HEK293 (cell line): ENCODE data around the gene CELF6.

Source experiments
- CTCF ChIA-PET: fragments of 350-600 bp; formaldehyde crosslinking; extraction: SDS; loops from one replicate; lab custom pipeline; 2021; ENCODE audit warnings: antibody characterized with exemption; lab: Yijun Ruan, JAX
- POLR2A ChIA-PET: fragments of 300-600 bp; formaldehyde crosslinking; extraction: SDS; loops from one replicate; lab custom pipeline; 2020; ENCODE audit warnings: antibody characterized with exemption, inconsistent platforms; lab: Yijun Ruan, JAX
- H3K27ac ChIP-seq: fragments of 200-500 bp; sonication (Bioruptor generic); 2 replicates; pipeline ENCODE4 v1.5.1; 2014; ENCODE audit warnings: low read depth, low read length, control low read depth, inconsistent platforms; ENCODE audit errors: extremely low read depth
- H3K36me3 ChIP-seq, 2 experiments: fragments of 200-500 bp in 1 of 2; sonication (Bioruptor generic) in 1 of 2; 1 replicate in 1 of 2; 2 replicates in 1 of 2; pipeline ENCODE4 v1.5.1; 2014 to 2017; ENCODE audit warnings: inconsistent platforms in 2 of 2, low read length in 2 of 2; ENCODE audit not compliant: control insufficient read depth in 2 of 2, insufficient read depth in 1 of 2
- H3K4me1 ChIP-seq: fragments of 200-500 bp; sonication (Bioruptor generic); 2 replicates; pipeline ENCODE4 v1.5.1; 2014; ENCODE audit warnings: mild to moderate bottlenecking, low read length, inconsistent platforms; ENCODE audit not compliant: control insufficient read depth, insufficient read depth
- H3K4me3 ChIP-seq: 2 replicates; pipeline ENCODE4 v1.5.1; 2011; ENCODE audit warnings: low read depth, mild to moderate bottlenecking, control low read depth, low read length, moderate library complexity
- H3K9me3 ChIP-seq: fragments of 200-500 bp; sonication (Bioruptor generic); 2 replicates; pipeline ENCODE4 v1.5.1; 2014; ENCODE audit warnings: low read depth, low read length, inconsistent platforms; ENCODE audit not compliant: control insufficient read depth, insufficient read depth
- KLF16 ChIP-seq: fragments of 450-650 bp; formaldehyde crosslinking; IDR thresholded peaks from 2 replicates; pipeline ENCODE4 v1.5.1; 2017; ENCODE audit warnings: missing biosample characterization, missing genetic modification characterization
- KLF9 ChIP-seq: fragments of 450-650 bp; formaldehyde crosslinking; IDR thresholded peaks from 2 replicates; pipeline ENCODE4 v1.5.1; 2016; ENCODE audit warnings: missing biosample characterization, missing genetic modification characterization, low read depth
- MYNN ChIP-seq: fragments of 450-650 bp; formaldehyde crosslinking; IDR thresholded peaks from 2 replicates; pipeline ENCODE4 v1.5.1; 2016; ENCODE audit warnings: missing biosample characterization, missing genetic modification characterization, borderline replicate concordance
- OVOL3 ChIP-seq: fragments of 450-650 bp; formaldehyde crosslinking; IDR thresholded peaks from 2 replicates; pipeline ENCODE4 v1.5.1; 2016; ENCODE audit warnings: missing biosample characterization, missing genetic modification characterization
- REST ChIP-seq: fragments of 450-650 bp; formaldehyde crosslinking; IDR thresholded peaks from 2 replicates; pipeline ENCODE4 v1.5.1; 2016; ENCODE audit warnings: missing biosample characterization, missing genetic modification characterization
- TSHZ1 ChIP-seq: fragments of 450-650 bp; formaldehyde crosslinking; IDR thresholded peaks from 2 replicates; pipeline ENCODE4 v1.5.1; 2016; ENCODE audit warnings: missing biosample characterization, missing genetic modification characterization, borderline replicate concordance
- ZBTB17 ChIP-seq: fragments of 450-650 bp; formaldehyde crosslinking; IDR thresholded peaks from 2 replicates; pipeline ENCODE4 v1.5.1; 2016; ENCODE audit warnings: missing biosample characterization, missing genetic modification characterization
- ZNF112 ChIP-seq: fragments of 450-650 bp; formaldehyde crosslinking; IDR thresholded peaks from 2 replicates; pipeline ENCODE4 v1.5.0; 2017; ENCODE audit warnings: missing biosample characterization, missing genetic modification characterization
- ZNF23 ChIP-seq: fragments of 450-650 bp; formaldehyde crosslinking; IDR thresholded peaks from 2 replicates; pipeline ENCODE4 v1.5.1; 2016; ENCODE audit warnings: missing biosample characterization, missing genetic modification characterization, borderline replicate concordance
- ZNF239 ChIP-seq: fragments of 450-650 bp; formaldehyde crosslinking; IDR thresholded peaks from 2 replicates; pipeline ENCODE4 v1.5.1; 2016; ENCODE audit warnings: missing biosample characterization, missing genetic modification characterization
- ZNF266 ChIP-seq: fragments of 450-650 bp; formaldehyde crosslinking; IDR thresholded peaks from 2 replicates; pipeline ENCODE4 v1.5.1; 2016; ENCODE audit warnings: missing biosample characterization, missing genetic modification characterization, low read depth
- ZNF280C ChIP-seq: fragments of 450-650 bp; formaldehyde crosslinking; IDR thresholded peaks from 2 replicates; pipeline ENCODE4 v1.5.1; 2016; ENCODE audit warnings: missing biosample characterization, missing genetic modification characterization
- ZNF404 ChIP-seq: fragments of 450-650 bp; formaldehyde crosslinking; IDR thresholded peaks from 2 replicates; pipeline ENCODE4 v1.5.1; 2017; ENCODE audit warnings: missing biosample characterization, missing genetic modification characterization
- ZNF473 ChIP-seq: fragments of 450-650 bp; formaldehyde crosslinking; IDR thresholded peaks from 2 replicates; pipeline ENCODE4 v1.5.1; 2017; ENCODE audit warnings: missing biosample characterization, missing genetic modification characterization
- ZNF544 ChIP-seq: fragments of 450-650 bp; formaldehyde crosslinking; IDR thresholded peaks from 2 replicates; pipeline ENCODE4 v1.5.0; 2017; ENCODE audit warnings: missing biosample characterization, missing genetic modification characterization
- ZNF623 ChIP-seq: fragments of 450-650 bp; formaldehyde crosslinking; IDR thresholded peaks from 2 replicates; pipeline ENCODE4 v1.5.1; 2016; ENCODE audit warnings: missing biosample characterization, missing genetic modification characterization
- ZNF692 ChIP-seq: fragments of 450-650 bp; formaldehyde crosslinking; IDR thresholded peaks from 2 replicates; pipeline ENCODE4 v1.5.1; 2016; ENCODE audit warnings: missing biosample characterization, missing genetic modification characterization

Gene CELF6

GRCh38 chr15:72368899-72369298 is 48.9 kb upstream of the CELF6 start:
- Histone ChIP-seq H3K4me3 (no peak overlapping the region), H3K9me3 (no peaks in the 10 kb centered on the region), H3K27ac (no peak overlapping the region), H3K4me1 (no peaks in the 10 kb centered on the region), H3K36me3 (peaks cover 12 to 40% of the 10 kb centered on the region in 2 experiments)
- no peak for TF ChIP-seq ZNF623
- TF ChIP-seq MYNN (tag by site-specific recombination) = no peak
- no peak for TF ChIP-seq ZNF23 (tag by site-specific recombination)
- no peak for TF ChIP-seq ZNF112
- no peak for TF ChIP-seq ZNF404 (tag by site-specific recombination)
- no peak for TF ChIP-seq OVOL3
- no peak for TF ChIP-seq ZNF266 (tag by site-specific recombination)
- no peak for TF ChIP-seq KLF16 (tag by site-specific recombination)
- no peak for TF ChIP-seq ZNF692 (tag by site-specific recombination)
- no peak for TF ChIP-seq ZNF473 (tag by site-specific recombination)
- TF ChIP-seq REST = no peak
- no peak for TF ChIP-seq ZNF239 (tag by site-specific recombination)
- no peak for TF ChIP-seq TSHZ1 (tag by site-specific recombination)
- ChIA-PET CTCF (interaction anchor here (0.6 to 1.2 kb wide), 3 partner anchors 14 to 231 kb away, joined by 3 to 4 read pairs (median 3); no protein-coding TSS in a partner anchor), POLR2A (no interaction called here)

GRCh38 chr15:72368325-72368724 is 48.4 kb upstream of the CELF6 start:
- H3K4me1 ChIP-seq = no peaks in the 10 kb centered on the region
- CTCF ChIA-PET = interaction anchor here (0.6 to 1.2 kb wide), 3 partner anchors 13 to 879 kb away, joined by 3 to 4 read pairs (median 3); no protein-coding TSS in a partner anchor
- TF ChIP-seq KLF9 (tag by site-specific recombination) = no peak
- TF ChIP-seq ZBTB17 (tag by site-specific recombination) = no peak
- no peak for TF ChIP-seq ZNF280C (tag by site-specific recombination)
- TF ChIP-seq ZNF544 (tag by site-specific recombination) = no peak

More at GRCh38 chr15:72368325-72368724, 48.4 kb upstream of the CELF6 start:
- POLR2A ChIA-PET = no interaction called here
- peaks cover 12 to 40% of the 10 kb centered on the region in 2 experiments for H3K36me3 ChIP-seq
- no peak overlapping the region for H3K27ac ChIP-seq
- no peaks in the 10 kb centered on the region for H3K9me3 ChIP-seq
- no peak overlapping the region for H3K4me3 ChIP-seq
